Breast epithelium (tissue), 4 donors: ENCODE data around the gene HOXB7. TPM values are rescaled to one million over a fixed set of nuclear protein-coding genes. Genes with fewer than 3 reads are reported as not detected.

Source experiments
- DNase-seq, 2 donors: peaks; one replicate each; pipeline ENCODE4 v3.0.0-alpha.2; 2019; ENCODE audit warnings: low spot score in 2 of 2
- H3K27ac ChIP-seq, 2 donors: fragments of 200-600 bp; sonication (generic) in 1 of 2; one replicate each; pipeline ENCODE4 v1.5.1; 2016 to 2019; ENCODE audit warnings: mild to moderate bottlenecking in 1 of 2
- H3K27me3 ChIP-seq, 2 donors: fragments of 200-600 bp; sonication (generic) in 1 of 2; one replicate each; pipeline versions ENCODE4 v1.5.1 to v1.6.0; 2017 to 2019; ENCODE audit warnings: control low read depth in 1 of 2, mild to moderate bottlenecking in 1 of 2
- H3K36me3 ChIP-seq: fragments of 200-600 bp; one replicate; pipeline ENCODE4 v1.5.1; 2019
- H3K4me1 ChIP-seq, 2 donors: fragments of 200-600 bp; sonication (generic); one replicate each; pipeline ENCODE4 v1.5.1; 2016 to 2019; ENCODE audit warnings: control low read depth in 1 of 2
- H3K4me3 ChIP-seq, 3 donors: fragments of 200-600 bp; sonication (generic); 1 replicate in 2 of 3; 2 replicates in 1 of 3; pipeline ENCODE4 v1.5.1; 2016 to 2019; ENCODE audit warnings: mild to moderate bottlenecking in 3 of 3, moderate library complexity in 2 of 3
- H3K9me3 ChIP-seq, 2 donors: fragments of 200-600 bp; sonication (generic) in 1 of 2; one replicate each; pipeline ENCODE4 v1.5.1; 2016 to 2019; ENCODE audit warnings: control low read depth in 1 of 2
- POLR2A ChIP-seq: fragments of 450-650 bp; IDR thresholded peaks from one replicate; pipeline ENCODE4 v1.6.1; 2016; ENCODE audit warnings: antibody characterized with exemption, mild to moderate bottlenecking, moderate library complexity
- POLR2AphosphoS5 ChIP-seq, 3 donors: sonication (generic); formaldehyde crosslinking; IDR thresholded peaks; one replicate each; pipeline ENCODE4 v1.6.1; 2017; ENCODE audit warnings: antibody characterized with exemption in 3 of 3
- intact Hi-C: fragments of 100-400 bp; cut with DNase I; formaldehyde crosslinking; loops from one replicate; pipeline ENCODE4 v1.15.1; 2023; ENCODE audit warnings: low total_unique reads
- total RNA-seq, 3 donors: library from RNA; depleted of rRNA; stranded (reverse); fragments of >200 nt; gene quantifications; one replicate each; pipeline ENCODE4 v1.1.0, GENCODE V29; 2016
- TF ChIP-seq, protein P1 (sequence below), 3 donors: fragments of 450-650 bp; IDR thresholded peaks; one replicate each; pipeline ENCODE4 v1.5.1; 2016 to 2017; ENCODE audit warnings: antibody characterized with exemption in 3 of 3, mild to moderate bottlenecking in 3 of 3, moderate library complexity in 3 of 3

HOXB7 gene
- total RNA-seq, 3 donors from 2014 or later = 1.5 to 16.8 (median 4.3) TPM

DNA sequence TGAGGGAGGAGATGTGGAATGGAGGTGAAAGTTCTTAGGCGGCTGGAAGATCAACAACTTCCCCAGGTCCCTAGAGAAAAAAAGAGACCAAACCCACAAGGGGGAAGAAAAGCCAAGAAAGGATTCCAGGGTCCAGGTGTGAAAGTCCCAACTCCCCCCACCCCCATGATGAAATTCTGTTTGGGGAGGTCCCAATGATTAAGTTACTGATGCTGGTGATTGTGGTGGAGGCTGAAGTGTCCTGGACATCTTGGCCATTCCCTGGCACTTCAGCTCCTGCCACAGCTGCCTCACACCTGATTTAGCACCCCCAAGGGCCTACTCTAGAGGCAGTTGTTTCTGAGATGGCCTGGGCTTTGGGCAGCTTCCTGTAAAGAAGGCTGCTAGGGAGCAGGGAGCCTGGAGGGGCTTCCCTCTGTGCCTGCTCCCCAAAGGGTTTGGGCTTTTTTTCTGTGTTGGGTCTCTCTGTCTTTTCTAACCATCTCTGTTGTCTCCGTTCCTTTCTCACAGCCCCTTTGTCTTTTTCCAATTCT, 45.7 kb downstream of the HOXB7 start:
- Histone ChIP-seq H3K4me3 (peak overlapping the region in 2 of 3 donors; percentile 55 to 81), H3K9me3 (no peaks in the 10 kb centered on the region), H3K4me1 (peaks cover 0 to 3% of the 10 kb centered on the region in 2 donors), H3K27ac (peak overlapping the region; percentile 58 to 92), H3K27me3 (peaks cover 0 to 18% of the 10 kb centered on the region in 2 donors), H3K36me3 (no peaks in the 10 kb centered on the region)
- DNase-seq = no peak
- intact Hi-C loops = no loop called here
- TF ChIP-seq, protein P1, sequence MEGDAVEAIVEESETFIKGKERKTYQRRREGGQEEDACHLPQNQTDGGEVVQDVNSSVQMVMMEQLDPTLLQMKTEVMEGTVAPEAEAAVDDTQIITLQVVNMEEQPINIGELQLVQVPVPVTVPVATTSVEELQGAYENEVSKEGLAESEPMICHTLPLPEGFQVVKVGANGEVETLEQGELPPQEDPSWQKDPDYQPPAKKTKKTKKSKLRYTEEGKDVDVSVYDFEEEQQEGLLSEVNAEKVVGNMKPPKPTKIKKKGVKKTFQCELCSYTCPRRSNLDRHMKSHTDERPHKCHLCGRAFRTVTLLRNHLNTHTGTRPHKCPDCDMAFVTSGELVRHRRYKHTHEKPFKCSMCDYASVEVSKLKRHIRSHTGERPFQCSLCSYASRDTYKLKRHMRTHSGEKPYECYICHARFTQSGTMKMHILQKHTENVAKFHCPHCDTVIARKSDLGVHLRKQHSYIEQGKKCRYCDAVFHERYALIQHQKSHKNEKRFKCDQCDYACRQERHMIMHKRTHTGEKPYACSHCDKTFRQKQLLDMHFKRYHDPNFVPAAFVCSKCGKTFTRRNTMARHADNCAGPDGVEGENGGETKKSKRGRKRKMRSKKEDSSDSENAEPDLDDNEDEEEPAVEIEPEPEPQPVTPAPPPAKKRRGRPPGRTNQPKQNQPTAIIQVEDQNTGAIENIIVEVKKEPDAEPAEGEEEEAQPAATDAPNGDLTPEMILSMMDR (IDR thresholded peaks at IDR 0.05) = no peak
- no peak for TF ChIP-seq POLR2AphosphoS5 (IDR thresholded peaks at IDR 0.05)
- no peak for TF ChIP-seq POLR2A

DNA sequence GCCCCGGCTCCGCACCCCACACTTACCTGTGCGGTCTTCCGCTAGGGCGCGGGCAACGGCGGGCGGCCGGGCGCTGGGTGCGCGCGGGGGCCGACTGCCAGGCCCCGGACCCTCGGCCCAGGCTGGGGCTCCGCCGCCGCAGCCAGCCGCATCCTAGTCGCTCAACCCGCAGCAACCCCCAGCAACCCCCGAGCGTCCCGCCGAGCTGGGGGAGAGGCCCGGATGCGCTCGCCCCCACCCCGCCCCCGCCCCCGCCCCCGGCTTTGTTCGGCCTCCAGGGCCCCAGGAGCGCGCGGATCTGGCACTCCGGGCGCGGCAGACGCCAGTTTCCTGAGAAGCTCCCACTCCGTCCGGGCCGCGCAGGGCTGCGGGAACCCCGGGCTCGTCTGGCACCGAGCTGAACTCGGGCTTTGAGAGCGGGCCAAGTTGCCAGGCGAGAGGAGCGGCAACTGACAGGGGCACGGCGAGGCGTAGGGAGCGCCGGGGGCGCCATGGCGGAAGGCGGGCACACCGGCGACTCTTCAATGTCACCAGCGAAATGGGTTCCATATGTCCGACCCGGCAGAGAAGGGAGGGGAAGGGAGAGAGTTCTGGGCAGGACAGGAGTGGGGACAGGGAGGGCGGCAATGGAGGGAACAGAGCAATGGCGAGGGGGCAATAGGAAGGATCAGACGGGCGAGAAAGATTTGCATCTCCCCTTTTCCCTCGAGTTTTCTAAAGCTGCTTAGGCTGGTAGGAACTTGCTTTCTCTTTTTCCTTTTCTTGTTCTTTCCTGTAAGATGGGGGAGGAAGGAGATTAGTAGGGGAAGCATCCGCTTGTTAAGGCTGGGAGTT, 46.4 kb downstream of the HOXB7 start:
- H3K27ac ChIP-seq = peak overlapping the region; percentile 58 to 92
- H3K4me1 ChIP-seq = peaks cover 0 to 3% of the 10 kb centered on the region in 2 donors

DNA sequence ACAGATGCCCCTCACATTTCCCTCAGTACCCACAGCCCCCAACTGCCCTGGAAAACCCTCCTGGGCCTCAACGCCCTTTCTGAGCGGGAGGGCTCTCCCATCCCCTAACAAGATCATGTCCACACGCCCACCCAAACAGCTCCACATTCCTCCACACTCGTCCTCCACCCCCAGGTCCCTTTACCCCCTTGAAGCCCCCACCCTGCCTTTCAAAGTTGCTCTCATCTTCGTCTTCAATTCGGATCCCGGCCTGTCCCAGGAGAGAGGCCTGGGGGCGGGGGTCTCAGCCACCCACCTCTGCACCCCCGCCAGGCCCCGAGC, 47.0 kb downstream of the HOXB7 start:
- intact Hi-C loops = no loop called here
- TF ChIP-seq POLR2AphosphoS5 (IDR thresholded peaks at IDR 0.05) (no peak), POLR2A (no peak)
- TF ChIP-seq, protein P1 (IDR thresholded peaks at IDR 0.05) = no peak
- no peak for DNase-seq
- peaks cover 0 to 3% of the 10 kb centered on the region in 2 donors for H3K4me1 ChIP-seq
- no peaks in the 10 kb centered on the region for H3K9me3 ChIP-seq
- no peaks in the 10 kb centered on the region for H3K36me3 ChIP-seq
- peak overlapping the region; percentile 42 to 81 (median 55) for H3K4me3 ChIP-seq
- peaks cover 0 to 15% of the 10 kb centered on the region in 2 donors for H3K27me3 ChIP-seq
- peak overlapping the region; percentile 58 to 92 for H3K27ac ChIP-seq

More for the DNA sequence above, 46.4 kb downstream of the HOXB7 start:
- no peaks in the 10 kb centered on the region for H3K9me3 ChIP-seq
- no peaks in the 10 kb centered on the region for H3K36me3 ChIP-seq
- H3K4me3 ChIP-seq = peak overlapping the region; percentile 42 to 81 (median 55)
- intact Hi-C loops = no loop called here
- DNase-seq = no peak
- peaks cover 0 to 15% of the 10 kb centered on the region in 2 donors for H3K27me3 ChIP-seq
- TF ChIP-seq POLR2A = no peak
- TF ChIP-seq POLR2AphosphoS5 (IDR thresholded peaks at IDR 0.05) = no peak
- TF ChIP-seq, protein P1 (IDR thresholded peaks at IDR 0.05) = no peak

DNA sequence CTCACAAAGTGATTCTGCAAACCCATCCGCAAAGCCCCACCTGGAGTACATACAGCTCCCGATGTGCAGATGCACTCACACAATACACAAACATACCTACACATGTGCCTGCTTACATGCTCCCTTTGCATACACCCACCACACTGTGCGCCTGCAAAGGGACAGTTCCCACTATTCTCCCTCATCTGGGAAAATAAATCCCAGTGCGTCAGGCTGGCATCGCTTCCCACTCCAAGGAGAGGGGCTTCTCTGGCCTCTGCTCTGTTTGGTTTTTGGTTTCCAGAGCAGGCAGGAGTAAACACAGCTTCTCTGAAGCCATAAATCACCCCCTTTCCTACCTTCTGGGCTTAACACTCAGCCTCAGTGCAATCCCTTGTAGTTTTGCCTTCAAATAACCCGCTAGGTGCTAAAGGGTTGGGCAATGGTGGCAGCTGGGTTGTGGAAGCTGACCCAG, 47.4 kb downstream of the HOXB7 start:
- no peaks in the 10 kb centered on the region for H3K9me3 ChIP-seq
- H3K27ac ChIP-seq = peak overlapping the region; percentile 58 to 92
- peaks cover 0 to 3% of the 10 kb centered on the region in 2 donors for H3K4me1 ChIP-seq
- H3K36me3 ChIP-seq = no peaks in the 10 kb centered on the region
- intact Hi-C loops = no loop called here
- peaks cover 0 to 15% of the 10 kb centered on the region in 2 donors for H3K27me3 ChIP-seq
- no peak for DNase-seq
- TF ChIP-seq POLR2AphosphoS5 (IDR thresholded peaks at IDR 0.05) (no peak), POLR2A (no peak)
- TF ChIP-seq, protein P1 (IDR thresholded peaks at IDR 0.05) = no peak
- peak overlapping the region in 2 of 3 donors; percentile 55 to 81 for H3K4me3 ChIP-seq

DNA sequence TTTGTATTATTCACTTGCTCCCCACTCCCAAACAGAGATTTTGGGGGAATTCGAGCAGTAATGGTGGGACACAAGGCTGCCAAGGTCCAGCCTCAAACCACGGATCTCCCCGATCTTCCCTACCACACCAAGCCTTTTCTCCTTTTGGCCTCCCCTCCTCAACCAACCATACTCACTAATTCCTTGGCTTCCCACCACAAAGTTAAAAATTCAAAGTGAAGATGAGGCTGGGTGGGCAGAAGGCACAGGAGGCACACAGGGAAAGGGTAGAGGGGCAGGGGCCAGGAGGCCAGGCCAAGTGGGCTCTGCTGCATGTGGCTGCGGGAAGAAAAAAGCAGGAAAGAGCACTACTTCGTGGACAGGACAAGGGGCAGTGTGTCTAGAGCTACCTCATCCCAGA, 47.9 kb downstream of the HOXB7 start:
- peaks cover 0 to 3% of the 10 kb centered on the region in 2 donors for H3K4me1 ChIP-seq
- peak overlapping the region in 1 of 2 donors; percentile 92 for H3K27ac ChIP-seq
- H3K9me3 ChIP-seq = no peaks in the 10 kb centered on the region
- no peak for TF ChIP-seq POLR2AphosphoS5 (IDR thresholded peaks at IDR 0.05)
- no peak for TF ChIP-seq POLR2A
- TF ChIP-seq, protein P1 (IDR thresholded peaks at IDR 0.05) = no peak
- no peak for DNase-seq
- H3K27me3 ChIP-seq = peaks cover 0 to 15% of the 10 kb centered on the region in 2 donors
- H3K36me3 ChIP-seq = no peaks in the 10 kb centered on the region
- H3K4me3 ChIP-seq = peak overlapping the region in 2 of 3 donors; percentile 55 to 81
- intact Hi-C loops = no loop called here
